Karpas-422 (cell line): ENCODE results near the gene LRRC40. TPM values are rescaled to one million over a fixed set of nuclear protein-coding genes. Genes with fewer than 3 reads are reported as not detected.

Experiments
- DNase-seq: peaks from one replicate; pipeline ENCODE4 v3.0.0-alpha.2; 2015
- H2AFZ ChIP-seq: fragments of 200-600 bp; sonication (generic); 2 replicates; pipeline ENCODE4 v1.6.1; 2014; ENCODE audit warnings: antibody characterized with exemption, low read length, mixed read lengths
- H3K27ac ChIP-seq: fragments of 200-600 bp; sonication (generic); 2 replicates; pipeline ENCODE4 v1.5.1; 2014; ENCODE audit warnings: mild to moderate bottlenecking, low read length, moderate library complexity
- H3K27me3 ChIP-seq: fragments of 200-600 bp; sonication (generic); 2 replicates; pipeline ENCODE4 v1.6.1; 2014; ENCODE audit warnings: low read length, mixed read lengths
- H3K36me3 ChIP-seq: fragments of 200-600 bp; sonication (generic); 2 replicates; pipeline ENCODE4 v1.6.1; 2014; ENCODE audit warnings: low read length, mixed read lengths; ENCODE audit not compliant: insufficient read depth
- H3K4me1 ChIP-seq: fragments of 200-600 bp; sonication (generic); 2 replicates; pipeline ENCODE4 v1.6.1; 2014; ENCODE audit warnings: mild to moderate bottlenecking, low read length, mixed read lengths
- H3K4me2 ChIP-seq: fragments of 200-600 bp; sonication (generic); 2 replicates; pipeline ENCODE4 v1.6.1; 2014; ENCODE audit warnings: low read length, low read depth, mild to moderate bottlenecking; ENCODE audit not compliant: poor library complexity, severe bottlenecking
- H3K4me3 ChIP-seq: fragments of 200-600 bp; sonication (generic); 2 replicates; pipeline ENCODE4 v1.5.1; 2014; ENCODE audit warnings: mild to moderate bottlenecking, antibody characterized with exemption, low read length, mixed read lengths
- H3K79me2 ChIP-seq: fragments of 200-600 bp; sonication (generic); 2 replicates; pipeline ENCODE4 v1.6.1; 2014; ENCODE audit warnings: mild to moderate bottlenecking, low read length, mixed read lengths
- H3K9ac ChIP-seq: fragments of 200-600 bp; sonication (generic); 2 replicates; pipeline ENCODE4 v1.6.0; 2014; ENCODE audit warnings: low read length
- H3K9me2 ChIP-seq: fragments of 200-600 bp; sonication (generic), shearing (Covaris generic); replicated peaks from 2 replicates; pipeline ENCODE4 v1.6.0; 2014; ENCODE audit warnings: mild to moderate bottlenecking, low read length, moderate library complexity; ENCODE audit not compliant: insufficient read depth
- H3K9me3 ChIP-seq: fragments of 300-700, 200-600 bp; sonication (generic); 2 replicates; pipeline ENCODE4 v1.6.1; 2014; ENCODE audit warnings: low read length, mixed read lengths
- H4K20me1 ChIP-seq: fragments of 200-600 bp; sonication (generic); 2 replicates; pipeline ENCODE4 v1.6.1; 2014; ENCODE audit warnings: mild to moderate bottlenecking, antibody characterized with exemption, low read length, low read depth; ENCODE audit not compliant: insufficient read depth
- total RNA-seq: library from RNA; depleted of rRNA; stranded (reverse); fragments of >200 nt; shearing (Covaris generic); gene quantifications from 2 replicates; pipeline ENCODE4 v1.2.3, GENCODE V29; 2014; ENCODE audit warnings: low replicate concordance

Gene LRRC40
- total RNA-seq, 1 experiment from 2014 or later, result 37.4 TPM

GRCh38 chr1:70227439-70227838 is 22.1 kb upstream of the LRRC40 start:
- no peaks in the 10 kb centered on the region for H3K27me3 ChIP-seq
- H3K4me2 ChIP-seq, result no peak overlapping the region
- H3K27ac ChIP-seq, result no peak overlapping the region
- no peaks in the 10 kb centered on the region for H3K9me3 ChIP-seq
- peaks cover 82% of the 10 kb centered on the region for H3K4me1 ChIP-seq
- no peaks in the 10 kb centered on the region for H3K9me2 ChIP-seq
- peaks cover 55% of the 10 kb centered on the region for H4K20me1 ChIP-seq
- peaks cover 99% of the 10 kb centered on the region for H3K79me2 ChIP-seq
- H3K36me3 ChIP-seq, result peaks cover 91% of the 10 kb centered on the region
- no peak overlapping the region for H2AFZ ChIP-seq
- DNase-seq, result no peak
- no peak overlapping the region for H3K9ac ChIP-seq
- H3K4me3 ChIP-seq, result no peak overlapping the region

GRCh38 chr1:70224954-70225353 is 19.6 kb upstream of the LRRC40 start:
- H3K9ac ChIP-seq, result no peak overlapping the region
- H3K9me2 ChIP-seq, result no peaks in the 10 kb centered on the region
- peaks cover 85% of the 10 kb centered on the region for H3K4me1 ChIP-seq
- H2AFZ ChIP-seq, result no peak overlapping the region
- H4K20me1 ChIP-seq, result peaks cover 54% of the 10 kb centered on the region
- peaks cover 70% of the 10 kb centered on the region for H3K36me3 ChIP-seq
- no peak overlapping the region for H3K4me3 ChIP-seq
- H3K27ac ChIP-seq, result no peak overlapping the region
- no peaks in the 10 kb centered on the region for H3K27me3 ChIP-seq
- no peak overlapping the region for H3K4me2 ChIP-seq
- no peak for DNase-seq
- peaks cover 98% of the 10 kb centered on the region for H3K79me2 ChIP-seq
- no peaks in the 10 kb centered on the region for H3K9me3 ChIP-seq

GRCh38 chr1:70222716-70223235 is 17.4 kb upstream of the LRRC40 start:
- Histone ChIP-seq H3K4me1 (peaks cover 84% of the 10 kb centered on the region), H3K27me3 (no peaks in the 10 kb centered on the region), H4K20me1 (peaks cover 47% of the 10 kb centered on the region), H2AFZ (no peak overlapping the region), H3K4me3 (peak overlapping the region; percentile 81), H3K36me3 (peaks cover 49% of the 10 kb centered on the region), H3K27ac (peak overlapping the region; percentile 89), H3K9me2 (no peaks in the 10 kb centered on the region), H3K9ac (peak overlapping the region; percentile 96), H3K9me3 (no peaks in the 10 kb centered on the region), H3K4me2 (peak overlapping the region; percentile 86), H3K79me2 (peaks cover 98% of the 10 kb centered on the region)
- no peak for DNase-seq

- DNase-seq, result peak; percentile 98
- Histone ChIP-seq H3K9me3 (no peaks in the 10 kb centered on the region), H3K27ac (peak within 1 kb of the TSS; percentile 89), H3K9me2 (no peaks in the 10 kb centered on the region), H3K36me3 (peaks cover 38% of the 10 kb centered on the region), H4K20me1 (peaks cover 34% of the 10 kb centered on the region), H3K9ac (peak within 1 kb of the TSS; percentile 96), H3K4me1 (peaks cover 74% of the 10 kb centered on the region), H3K27me3 (no peaks in the 10 kb centered on the region), H3K4me2 (peak within 1 kb of the TSS; percentile 86), H3K79me2 (peaks cover 98% of the 10 kb centered on the region), H2AFZ (no peak within 1 kb of the TSS; the same call in 1 of the 2 replicates), H3K4me3 (peak within 1 kb of the TSS; percentile 81)
Measured at GRCh38 chr1:70221238-70222121, 16.1 kb upstream of the LRRC40 start, which contains the start of gene SRSF11. TSS of gene SRSF11 (plus strand) at chr1:70221380. CDS start at chr1:70221637, 257 bp downstream.

- no peak overlapping the region; the same call in 1 of the 2 replicates for H2AFZ ChIP-seq
- DNase-seq, result no peak
- H3K4me1 ChIP-seq, result peaks cover 70% of the 10 kb centered on the region
- H3K79me2 ChIP-seq, result peaks cover 99% of the 10 kb centered on the region
- H3K4me3 ChIP-seq, result peak overlapping the region; percentile 81
- H3K9me2 ChIP-seq, result no peaks in the 10 kb centered on the region
- H3K27ac ChIP-seq, result peak overlapping the region; percentile 89
- H4K20me1 ChIP-seq, result peaks cover 31% of the 10 kb centered on the region
- peak overlapping the region; percentile 96 for H3K9ac ChIP-seq
- no peaks in the 10 kb centered on the region for H3K9me3 ChIP-seq
- peaks cover 40% of the 10 kb centered on the region for H3K36me3 ChIP-seq
- no peaks in the 10 kb centered on the region for H3K27me3 ChIP-seq
- peak overlapping the region; percentile 86 for H3K4me2 ChIP-seq
Measured at GRCh38 chr1:70220517-70221237, 15.3 kb upstream of the LRRC40 start.

GRCh38 chr1:70220015-70220414 is 14.6 kb upstream of the LRRC40 start:
- H3K9ac ChIP-seq, result peak overlapping the region; percentile 96
- no peaks in the 10 kb centered on the region for H3K9me2 ChIP-seq
- peaks cover 99% of the 10 kb centered on the region for H3K79me2 ChIP-seq
- H3K4me2 ChIP-seq, result peak overlapping the region; percentile 86
- no peaks in the 10 kb centered on the region for H3K9me3 ChIP-seq
- H3K4me1 ChIP-seq, result peaks cover 63% of the 10 kb centered on the region
- H3K36me3 ChIP-seq, result peaks cover 34% of the 10 kb centered on the region
- H4K20me1 ChIP-seq, result peaks cover 27% of the 10 kb centered on the region
- peak; percentile 75 for DNase-seq
- no peak overlapping the region for H2AFZ ChIP-seq
- no peaks in the 10 kb centered on the region for H3K27me3 ChIP-seq
- H3K4me3 ChIP-seq, result 0 out of 2 replicates have a peak overlapping the region, but pooled peaks have one; percentile 81
- H3K27ac ChIP-seq, result peak overlapping the region; percentile 89

- no peak overlapping the region for H2AFZ ChIP-seq
- H3K4me1 ChIP-seq, result peaks cover 27% of the 10 kb centered on the region
- H3K27ac ChIP-seq, result no peak overlapping the region
- peaks cover 98% of the 10 kb centered on the region for H3K79me2 ChIP-seq
- no peaks in the 10 kb centered on the region for H3K9me3 ChIP-seq
- no peaks in the 10 kb centered on the region for H3K27me3 ChIP-seq
- no peak overlapping the region for H3K4me3 ChIP-seq
- DNase-seq, result no peak
- H3K9ac ChIP-seq, result no peak overlapping the region
- H3K9me2 ChIP-seq, result no peaks in the 10 kb centered on the region
- no peaks in the 10 kb centered on the region for H4K20me1 ChIP-seq
- H3K36me3 ChIP-seq, result peaks cover 16% of the 10 kb centered on the region; the same call in 1 of the 2 replicates
- H3K4me2 ChIP-seq, result no peak overlapping the region
Measured at GRCh38 chr1:70211541-70211940, 6.2 kb upstream of the LRRC40 start.

- H3K4me1 ChIP-seq, result peaks cover 29% of the 10 kb centered on the region
- no peak overlapping the region for H3K9ac ChIP-seq
- H3K27ac ChIP-seq, result no peak overlapping the region
- no peak overlapping the region for H2AFZ ChIP-seq
- no peak overlapping the region for H3K4me3 ChIP-seq
- H3K9me3 ChIP-seq, result no peaks in the 10 kb centered on the region
- no peaks in the 10 kb centered on the region for H3K9me2 ChIP-seq
- no peak for DNase-seq
- H3K36me3 ChIP-seq, result peaks cover 12% of the 10 kb centered on the region; the same call in 1 of the 2 replicates
- H4K20me1 ChIP-seq, result no peaks in the 10 kb centered on the region
- no peaks in the 10 kb centered on the region for H3K27me3 ChIP-seq
- peaks cover 98% of the 10 kb centered on the region for H3K79me2 ChIP-seq
- no peak overlapping the region for H3K4me2 ChIP-seq
Measured at GRCh38 chr1:70210820-70211219, 5.4 kb upstream of the LRRC40 start.
